Muscle of back (tissue), 11 donors: ENCODE results near the gene PSMD9. TPM values are rescaled to one million over a fixed set of nuclear protein-coding genes. Genes with fewer than 3 reads are reported as not detected.
A peak's percentile ranks its signal among the peaks of the same experiment; 100 is the strongest.
"Not testable (repeated sequence)": the region's sequence is repeated elsewhere in the genome, so short reads cannot be mapped to it uniquely, and the experiment has no call there.

Experiments used
- DNase-seq, 3 donors: peaks; one replicate each; pipeline versions ENCODE4 v3.0.0 to v3.0.0-alpha.2; 2013
- polyA plus RNA-seq, 10 donors: library from polyadenylated mRNA; unstranded; fragments of 120-200 nt; gene quantifications; one replicate each; pipeline ENCODE4 v1.2.1, GENCODE V29; 2013; ENCODE audit not compliant: insufficient read length in 10 of 10

PSMD9 gene
- polyA plus RNA-seq, 10 donors: 33.4 to 56.1 (median 42.0) TPM

DNA sequence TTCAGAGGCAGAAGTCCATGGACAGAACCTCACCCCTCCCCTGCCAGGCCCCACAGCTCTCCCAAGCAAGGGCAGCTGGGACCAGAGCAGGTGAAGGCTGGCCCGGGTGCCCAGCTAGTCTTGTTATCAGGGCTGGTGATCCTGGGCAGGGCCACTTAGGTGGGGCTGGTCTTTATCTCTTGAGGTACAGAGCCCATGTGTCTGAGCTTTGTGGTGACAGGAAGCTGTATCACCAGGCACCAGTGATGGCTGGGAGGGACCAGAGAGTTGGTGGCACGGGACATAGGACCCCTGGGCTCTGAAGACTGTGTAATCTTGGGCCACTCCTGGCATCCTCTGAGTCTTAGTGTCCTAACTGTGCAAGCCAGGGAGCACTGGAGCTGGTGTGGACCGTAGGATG, 17.1 kb upstream of the PSMD9 start:
- DNase-seq: no peak

DNA sequence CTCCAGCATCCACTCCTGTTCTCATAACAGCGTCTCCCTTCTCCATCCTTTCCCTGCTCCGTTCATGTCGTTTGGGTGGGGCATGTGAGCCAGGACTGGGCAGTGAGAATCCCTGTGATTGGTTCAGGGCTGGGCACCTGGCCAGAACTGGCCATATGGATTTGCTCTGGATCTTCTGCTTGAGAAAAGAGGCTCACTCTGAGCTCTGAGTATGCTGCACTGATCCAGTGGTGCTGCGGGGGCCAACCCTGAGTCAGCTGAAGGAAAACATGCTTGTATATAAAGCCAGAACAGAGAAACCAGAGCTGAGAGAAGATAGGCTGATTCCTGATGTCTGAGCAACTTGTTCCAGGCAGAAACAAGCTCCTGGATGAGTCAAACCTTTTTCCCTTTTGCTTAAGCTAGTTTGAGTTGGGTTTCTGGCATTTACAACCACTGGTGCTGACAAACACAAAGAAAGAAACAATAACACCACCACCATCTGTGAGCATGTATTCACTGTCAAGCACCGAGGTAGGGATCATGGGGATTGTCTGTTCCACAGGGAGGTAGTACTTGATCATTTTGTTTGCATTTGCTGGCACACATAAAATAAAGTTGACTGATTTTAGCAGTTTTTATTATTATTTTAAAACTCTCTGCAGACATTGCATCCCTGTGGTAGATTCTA, 15.9 kb upstream of the PSMD9 start:
- DNase-seq: peak; percentile 69 to 83 (median 76)

DNA sequence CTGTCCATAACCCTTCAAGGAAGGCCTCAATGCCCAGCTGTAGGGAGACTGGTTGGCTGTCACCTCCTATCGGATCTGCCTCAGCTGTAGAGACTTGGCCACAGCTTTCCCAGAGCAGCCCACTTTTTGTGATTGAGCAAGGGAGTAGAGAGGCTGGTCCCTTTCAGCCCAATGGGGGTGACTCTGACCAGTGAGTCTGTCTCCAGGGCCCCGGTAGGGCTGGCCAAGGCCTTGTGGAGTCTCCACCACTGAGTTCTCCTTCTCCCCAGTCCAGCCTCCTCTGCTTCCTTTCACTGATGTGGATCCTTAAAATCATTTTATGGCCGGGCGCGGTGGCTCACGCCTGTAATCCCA, 15.4 kb upstream of the PSMD9 start:
- no peak for DNase-seq

GRCh38 chr12:121874071-121874470, 14.5 kb upstream of the PSMD9 start:
- DNase-seq: no peak

- no peak for DNase-seq
Observed at GRCh38 chr12:121875582-121875981, 13.0 kb upstream of the PSMD9 start.

- not testable (repeated sequence) for DNase-seq
Observed at GRCh38 chr12:121876080-121876447, 12.5 kb upstream of the PSMD9 start.

- no peak for DNase-seq
Observed at GRCh38 chr12:121883315-121883660, 5.3 kb upstream of the PSMD9 start.

DNA sequence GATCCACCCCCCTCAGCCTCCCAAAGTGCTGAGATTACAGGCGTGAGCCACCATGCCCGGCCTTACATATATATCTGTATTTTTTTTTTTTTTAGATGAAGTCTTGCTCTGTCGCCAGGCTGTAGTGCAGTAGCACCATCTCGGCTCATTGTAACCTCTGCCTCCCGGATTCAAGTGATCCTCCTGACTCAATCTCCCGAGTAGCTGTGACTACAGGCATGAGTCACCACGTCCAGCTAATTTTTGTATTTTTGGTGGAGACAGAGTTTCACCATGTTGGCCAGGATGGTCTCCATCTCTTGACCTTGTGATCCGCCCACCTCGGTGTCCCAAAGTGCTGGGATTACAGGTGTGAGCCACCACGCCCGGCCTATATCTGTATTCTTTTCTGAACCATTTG, 3.5 kb upstream of the PSMD9 start:
- not testable (repeated sequence) for DNase-seq

- no peak for DNase-seq
Observed at GRCh38 chr12:121888083-121888477, 510 bp upstream of the PSMD9 start.

GRCh38 chr12:121889274-121889624, 659 bp downstream of the PSMD9 start:
- no peak for DNase-seq

- DNase-seq: not testable (repeated sequence)
Observed at GRCh38 chr12:121889661-121890060, 1.1 kb downstream of the PSMD9 start.

- DNase-seq: no peak
Observed at GRCh38 chr12:121892673-121893561, 4.3 kb downstream of the PSMD9 start.

GRCh38 chr12:121893961-121894460, 5.4 kb downstream of the PSMD9 start:
- DNase-seq: no peak

- peak in 1 of 3 donors; percentile 35 for DNase-seq
Observed at GRCh38 chr12:121894633-121895032, 6.0 kb downstream of the PSMD9 start.

- no peak for DNase-seq
Observed at GRCh38 chr12:121898287-121898686, 9.7 kb downstream of the PSMD9 start.

- no peak for DNase-seq
Observed at GRCh38 chr12:121899590-121899989, 11.0 kb downstream of the PSMD9 start.

DNA sequence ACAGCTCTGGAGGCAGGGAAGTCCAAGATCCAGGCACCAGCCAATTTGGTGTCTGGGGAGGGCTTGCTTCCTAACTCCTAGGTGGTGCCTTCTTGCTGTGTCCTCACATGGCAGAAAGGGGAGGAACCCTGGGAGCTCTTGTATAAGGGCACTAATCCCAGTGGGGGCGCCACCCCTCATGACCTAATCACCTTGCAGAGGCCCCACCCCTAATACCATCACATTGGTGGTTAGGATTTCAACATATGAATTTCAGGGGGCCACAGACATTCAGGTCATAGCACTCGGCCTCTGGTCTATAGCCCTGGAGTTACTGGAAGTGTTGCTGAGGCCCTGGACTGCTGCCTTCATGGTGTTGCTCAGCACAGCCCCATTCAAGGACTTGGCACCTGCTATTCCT, 14.6 kb downstream of the PSMD9 start:
- DNase-seq: no peak

DNA sequence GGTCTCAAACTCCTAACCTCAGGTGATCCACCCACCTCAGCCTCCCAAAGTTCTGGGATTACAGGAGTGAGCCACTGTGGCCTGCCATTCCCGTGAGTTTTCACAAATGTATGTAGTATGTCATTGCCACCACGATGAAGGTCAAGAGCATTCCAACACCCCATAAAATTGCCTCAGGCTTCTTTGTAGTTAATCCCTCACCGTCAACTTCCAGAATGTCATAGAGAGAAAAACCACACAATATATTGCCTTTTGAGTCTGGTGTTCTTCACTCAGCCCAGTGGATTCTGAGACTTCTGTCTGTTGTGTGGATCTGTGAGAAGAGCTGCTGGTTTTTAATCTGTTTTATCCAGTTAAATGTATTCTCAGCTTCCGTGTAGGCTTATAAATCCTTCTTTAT, 17.2 kb downstream of the PSMD9 start:
- no peak for DNase-seq

DNA sequence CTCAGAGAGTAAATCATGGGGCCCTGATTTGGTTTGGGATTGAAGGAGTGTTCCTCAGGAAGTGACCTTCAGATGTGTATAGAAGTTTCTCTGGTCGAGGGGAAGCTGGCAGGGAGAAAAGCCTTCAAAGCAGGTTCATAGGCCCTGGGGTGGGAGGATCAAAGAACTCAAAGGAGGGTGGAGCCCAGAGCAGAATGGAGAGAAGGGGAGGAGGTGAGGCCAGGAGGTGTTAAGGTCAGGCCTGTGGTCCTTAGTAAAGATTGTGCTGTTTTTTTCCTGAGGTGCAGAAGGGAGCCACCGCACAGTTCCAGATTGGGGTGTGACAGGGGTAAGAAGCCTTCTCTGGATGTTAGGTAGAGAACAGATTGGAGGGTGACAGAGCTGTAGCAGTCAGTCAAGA, 20.1 kb downstream of the PSMD9 start:
- no peak for DNase-seq

DNA sequence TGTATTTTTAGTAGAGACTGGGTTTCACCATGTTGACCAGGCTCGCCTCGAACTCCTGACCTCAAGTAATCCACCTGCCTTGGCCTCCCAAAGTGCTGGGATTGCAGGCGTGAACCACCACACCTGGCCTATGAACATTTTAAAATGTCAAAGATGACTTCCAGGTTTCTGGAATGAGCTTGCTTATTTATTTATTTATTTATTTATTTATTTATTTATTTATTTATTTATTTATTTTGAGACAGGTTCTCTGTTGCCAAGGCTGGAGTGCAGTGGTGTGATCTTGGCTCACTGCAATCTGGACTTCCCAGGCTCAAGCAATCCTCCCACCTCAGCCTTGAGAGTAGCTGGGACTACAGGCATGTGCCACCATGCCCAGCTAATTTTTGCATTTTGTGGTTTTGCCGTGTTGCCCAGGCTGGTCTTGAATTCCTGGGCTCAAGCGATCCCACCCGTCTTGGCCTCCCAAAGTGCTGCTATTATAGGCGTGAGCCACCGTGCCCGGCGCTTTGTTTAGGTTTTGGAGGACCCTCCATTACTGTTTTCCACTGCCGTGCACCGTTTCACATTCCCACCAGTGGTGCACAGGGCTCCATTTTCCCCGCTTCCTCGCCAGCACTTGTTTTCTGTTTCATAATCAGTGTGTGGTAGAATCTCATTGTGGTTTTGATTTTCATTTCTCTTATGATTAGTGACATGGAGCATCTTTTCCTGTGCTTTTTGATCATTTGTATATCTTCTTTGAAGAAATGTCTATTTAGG, 23.4 kb downstream of the PSMD9 start:
- no peak for DNase-seq

DNA sequence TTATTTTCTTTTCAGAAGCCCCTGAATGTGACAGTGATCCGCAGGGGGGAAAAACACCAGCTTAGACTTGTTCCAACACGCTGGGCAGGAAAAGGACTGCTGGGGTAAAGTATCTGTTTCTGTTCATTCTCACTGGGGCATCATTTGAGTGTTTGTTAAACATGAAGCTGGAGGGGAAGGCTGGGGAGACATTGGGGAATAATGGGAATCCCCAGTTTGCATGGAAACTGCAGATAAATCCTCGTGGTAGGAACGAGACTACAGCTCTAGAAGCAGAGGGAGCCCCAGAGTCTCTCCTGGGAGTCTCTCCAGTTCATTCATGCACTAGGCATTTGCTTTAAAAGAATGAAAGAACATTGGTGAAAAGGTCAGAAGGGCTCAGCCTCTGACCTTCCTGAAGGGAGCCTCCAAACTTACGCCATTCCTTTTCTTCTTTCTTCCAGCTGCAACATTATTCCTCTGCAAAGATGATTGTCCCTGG, 27.3 kb downstream of the PSMD9 start:
- DNase-seq: no peak

DNA sequence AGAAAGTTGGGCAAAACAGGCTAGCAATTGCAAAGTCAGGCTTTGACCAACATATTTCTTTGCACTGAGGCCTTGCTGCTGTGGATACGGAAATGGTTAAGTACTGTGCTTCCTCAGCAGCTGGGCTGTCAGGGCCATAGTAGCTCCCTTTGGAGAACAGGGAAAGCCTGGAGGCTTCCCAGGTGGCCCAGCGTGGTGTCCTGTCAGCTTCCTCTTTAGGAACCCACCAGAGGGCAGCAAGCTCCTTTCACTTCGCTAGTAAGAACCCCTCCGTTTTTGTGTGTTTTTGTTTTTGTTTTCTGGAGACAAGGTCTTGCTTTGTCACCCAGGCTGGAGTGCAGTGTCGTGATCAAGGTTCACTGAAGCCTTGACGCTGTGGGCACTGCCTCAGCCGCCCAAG, 28.1 kb downstream of the PSMD9 start:
- peak in 1 of 3 donors; percentile 28 for DNase-seq
